D721Med (cell line): ENCODE results near the gene SF3B2.
A peak's percentile ranks its signal among the peaks of the same experiment; 100 is the strongest.
"Not testable (repeated sequence)": the region's sequence is repeated elsewhere in the genome, so short reads cannot be mapped to it uniquely, and the experiment has no call there.

Experiments
- DNase-seq: peaks from one replicate; pipeline ENCODE4 v3.0.0; 2011; ENCODE audit warnings: low spot score; ENCODE audit not compliant: insufficient read length
- FAIRE-seq: peaks from 2 replicates; lab custom pipeline; 2011; peaks lifted over from hg19 to GRCh38; lab: Jason Lieb, UNC
- CTCF ChIP-seq: IDR thresholded peaks from 2 replicates; pipeline ENCODE4 v1.5.1; 2012; ENCODE audit warnings: mild to moderate bottlenecking, control low read depth; ENCODE audit not compliant: insufficient read depth; ENCODE audit errors: missing control alignments

The SF3B2 gene

GRCh38 chr11:66007201-66007634 lies 44.9 kb upstream of the SF3B2 start:
- no peak for FAIRE-seq
- peak; percentile 60 for DNase-seq
- no peak for TF ChIP-seq CTCF

- TF ChIP-seq CTCF = no peak
- FAIRE-seq = no peak
- DNase-seq = no peak
These were observed 44.1 kb upstream of the SF3B2 start for GRCh38 chr11:66008095-66008467.

GRCh38 chr11:66008468-66009101 lies 43.6 kb upstream of the SF3B2 start:
- FAIRE-seq (no peak), DNase-seq (no peak)
- no peak for TF ChIP-seq CTCF

- not testable (repeated sequence) for FAIRE-seq, DNase-seq
These were observed 42.1 kb upstream of the SF3B2 start for GRCh38 chr11:66010036-66010435.

GRCh38 chr11:66011239-66011784 lies 40.9 kb upstream of the SF3B2 start:
- FAIRE-seq = no peak
- DNase-seq = no peak
- no peak for TF ChIP-seq CTCF

- no peak for TF ChIP-seq CTCF
- FAIRE-seq (no peak), DNase-seq (no peak)
These were observed 40.3 kb upstream of the SF3B2 start, which contains the start of gene CST6 for GRCh38 chr11:66011785-66012303. Gene CST6 (plus strand): TSS chr11:66012008. CDS start chr11:66012045, 37 bp downstream.

GRCh38 chr11:66012371-66012945 lies 39.7 kb upstream of the SF3B2 start:
- FAIRE-seq (no peak), DNase-seq (no peak)
- no peak for TF ChIP-seq CTCF
